Prostate gland (tissue), 2 donors: ENCODE measurements around the gene HDHD3. TPM values are rescaled to one million over a fixed set of nuclear protein-coding genes. Genes with fewer than 3 reads are reported as not detected.
A peak's percentile ranks its signal among the peaks of the same experiment; 100 is the strongest.

ENCODE experiments used
- DNase-seq: peaks from one replicate; pipeline ENCODE4 v3.0.0-alpha.2; 2019; ENCODE audit warnings: low spot score
- H3K27ac ChIP-seq, 2 donors: fragments of 200-600 bp; sonication (generic); 2 replicates each; pipeline ENCODE4 v1.5.1; 2017 to 2019
- H3K27me3 ChIP-seq: fragments of 200-600 bp; sonication (generic); replicated peaks from 2 replicates; pipeline ENCODE4 v1.5.1; 2019; ENCODE audit not compliant: insufficient read depth
- H3K36me3 ChIP-seq, 2 donors: fragments of 200-600 bp; sonication (generic); 1 replicate in 1 of 2; 2 replicates in 1 of 2; pipeline versions ENCODE4 v1.5.1 to v1.8.1; 2017 to 2019
- H3K4me1 ChIP-seq: fragments of 200-600 bp; sonication (generic); replicated peaks from 2 replicates; pipeline ENCODE4 v1.5.1; 2019
- H3K4me3 ChIP-seq, 2 donors: fragments of 200-600 bp; sonication (generic); 2 replicates each; pipeline ENCODE4 v1.5.1; 2017 to 2019
- H3K9me3 ChIP-seq: fragments of 200-600 bp; sonication (generic); 2 replicates; pipeline ENCODE4 v1.5.1; 2017
- POLR2A ChIP-seq: fragments of 450-650 bp; IDR thresholded peaks from one replicate; pipeline ENCODE4 v1.6.1; 2016; ENCODE audit warnings: antibody characterized with exemption, mild to moderate bottlenecking
- POLR2AphosphoS5 ChIP-seq: sonication (generic); formaldehyde crosslinking; IDR thresholded peaks from one replicate; pipeline ENCODE4 v1.6.1; 2017; ENCODE audit warnings: antibody characterized with exemption
- WGBS: methylation state at CpG from one replicate; pipeline ENCODE4 v1.1.5; 2018; 5-methylcytosine and 5-hydroxymethylcytosine counted together
- intact Hi-C: fragments of 100-400 bp; cut with DNase I; formaldehyde crosslinking; loops from one replicate; pipeline ENCODE4 v1.14.2; 2022
- total RNA-seq, 2 donors: library from RNA; depleted of rRNA; stranded (reverse); fragments of >200 nt; gene quantifications; one replicate each; pipeline ENCODE4 v1.1.0, GENCODE V29; 2016
- TF ChIP-seq, protein P1 (sequence below), 4 experiments: fragments of 200-600 bp in 2 of 4; fragments of 450-650 bp in 2 of 4; sonication (generic) in 2 of 4; IDR thresholded peaks; 1 replicate in 3 of 4; 2 replicates in 1 of 4; pipeline ENCODE4 v1.5.1; 2016 to 2019; ENCODE audit warnings: antibody characterized with exemption in 4 of 4, mild to moderate bottlenecking in 2 of 4, moderate library complexity in 2 of 4

HDHD3 gene
- total RNA-seq, 2 donors from 2014 or later: 52.2 to 72.1 TPM

DNA sequence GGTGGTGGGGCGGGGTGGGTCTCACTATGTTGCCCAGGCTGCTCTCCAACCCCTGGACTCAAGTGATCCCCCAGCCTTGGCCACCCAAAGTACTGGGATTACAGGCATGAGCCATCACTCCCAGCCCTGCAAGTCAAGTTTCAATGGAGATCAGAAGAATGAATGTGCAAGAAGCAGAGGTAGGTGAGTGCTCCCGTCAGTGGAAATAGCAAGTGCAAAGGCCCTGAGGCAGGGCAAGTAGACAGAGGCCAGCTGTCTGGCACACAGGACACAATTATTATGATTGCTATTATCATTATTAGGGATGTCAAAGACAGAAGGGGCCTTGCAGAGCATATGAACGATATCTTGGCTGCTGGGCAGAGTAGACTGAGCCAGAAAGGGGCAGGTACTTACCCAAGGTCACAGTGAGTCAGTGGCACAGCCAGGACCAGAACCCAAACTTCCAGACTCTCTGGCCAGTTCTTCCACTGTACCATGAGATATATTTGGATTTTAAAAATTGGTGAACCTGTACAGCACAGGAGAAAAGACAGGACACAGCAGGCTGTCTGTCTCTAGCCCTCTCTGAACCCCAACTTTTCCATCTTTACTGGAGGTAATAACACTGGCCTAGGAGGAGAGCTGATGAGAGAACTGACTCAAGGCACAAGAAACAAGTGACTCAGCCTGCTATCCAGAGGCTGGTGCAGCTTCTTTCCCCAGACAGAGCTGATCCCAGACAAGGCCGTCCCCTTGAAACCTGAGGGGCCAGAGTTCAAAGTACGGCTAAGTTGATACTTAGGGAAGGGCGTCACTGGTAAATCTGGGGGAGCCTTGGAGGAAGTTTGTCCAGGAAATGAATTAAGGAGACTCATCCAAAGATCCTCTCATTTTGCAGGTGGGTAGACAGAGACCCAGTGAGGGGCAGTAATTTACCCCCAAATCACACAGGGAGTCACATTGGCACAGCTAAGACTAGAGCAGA, 1.4 kb downstream of the HDHD3 start:
- Histone ChIP-seq H3K27ac (peak overlapping the region in 1 of 2 donors; percentile 84), H3K27me3 (no peaks in the 10 kb centered on the region), H3K4me1 (no peaks in the 10 kb centered on the region), H3K4me3 (peak overlapping the region in 1 of 2 donors; percentile 55), H3K9me3 (no peaks in the 10 kb centered on the region), H3K36me3 (peaks cover 0 to 8% of the 10 kb centered on the region in 2 donors)
- TF ChIP-seq, protein P1, sequence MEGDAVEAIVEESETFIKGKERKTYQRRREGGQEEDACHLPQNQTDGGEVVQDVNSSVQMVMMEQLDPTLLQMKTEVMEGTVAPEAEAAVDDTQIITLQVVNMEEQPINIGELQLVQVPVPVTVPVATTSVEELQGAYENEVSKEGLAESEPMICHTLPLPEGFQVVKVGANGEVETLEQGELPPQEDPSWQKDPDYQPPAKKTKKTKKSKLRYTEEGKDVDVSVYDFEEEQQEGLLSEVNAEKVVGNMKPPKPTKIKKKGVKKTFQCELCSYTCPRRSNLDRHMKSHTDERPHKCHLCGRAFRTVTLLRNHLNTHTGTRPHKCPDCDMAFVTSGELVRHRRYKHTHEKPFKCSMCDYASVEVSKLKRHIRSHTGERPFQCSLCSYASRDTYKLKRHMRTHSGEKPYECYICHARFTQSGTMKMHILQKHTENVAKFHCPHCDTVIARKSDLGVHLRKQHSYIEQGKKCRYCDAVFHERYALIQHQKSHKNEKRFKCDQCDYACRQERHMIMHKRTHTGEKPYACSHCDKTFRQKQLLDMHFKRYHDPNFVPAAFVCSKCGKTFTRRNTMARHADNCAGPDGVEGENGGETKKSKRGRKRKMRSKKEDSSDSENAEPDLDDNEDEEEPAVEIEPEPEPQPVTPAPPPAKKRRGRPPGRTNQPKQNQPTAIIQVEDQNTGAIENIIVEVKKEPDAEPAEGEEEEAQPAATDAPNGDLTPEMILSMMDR (IDR thresholded peaks at IDR 0.05): no peak
- TF ChIP-seq POLR2A (no peak), POLR2AphosphoS5 (no peak)
- no peak for DNase-seq
- intact Hi-C loops: no loop called here
- WGBS: 88% methylated on average over 6 of the region's 6 CpGs

DNA sequence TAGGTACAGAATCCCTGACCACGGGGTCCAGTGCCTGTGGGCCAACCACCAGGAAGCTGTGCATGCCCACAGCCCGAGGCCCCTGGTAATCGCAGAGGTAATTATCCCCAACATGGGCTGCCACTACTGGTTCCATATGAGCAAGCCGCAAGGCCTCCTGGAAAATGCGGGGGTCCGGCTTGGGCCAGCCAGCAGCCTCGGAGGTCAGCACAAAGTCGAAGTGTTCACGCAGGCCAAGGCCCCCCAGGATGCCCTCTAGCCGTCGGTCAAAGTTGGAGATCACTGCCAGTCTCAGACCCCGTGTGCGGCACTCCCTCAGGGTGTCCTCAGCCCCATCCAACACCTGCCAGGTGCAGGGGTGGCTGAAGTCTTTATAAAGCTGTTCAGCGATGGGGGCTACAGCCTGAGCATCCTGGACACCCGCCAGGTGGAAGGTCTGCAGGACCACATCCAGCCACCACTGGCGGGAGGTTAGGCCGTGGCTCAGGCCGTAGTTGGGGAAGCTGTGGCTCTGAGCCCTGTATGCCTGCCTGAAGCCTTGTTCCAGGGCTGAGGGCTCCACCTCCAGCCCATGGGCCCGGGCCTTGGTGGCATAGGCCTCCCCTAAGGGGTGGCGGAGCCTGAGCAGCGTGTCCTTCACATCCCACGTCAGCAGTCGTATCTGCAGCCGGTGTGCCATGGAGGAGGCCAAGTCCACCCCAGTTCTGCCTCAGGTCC, 3.0 kb downstream of the HDHD3 start:
- DNase-seq: no peak
- TF ChIP-seq, protein P1 (IDR thresholded peaks at IDR 0.05): no peak
- TF ChIP-seq POLR2A: no peak
- H3K27me3 ChIP-seq: no peaks in the 10 kb centered on the region
- no peaks in the 10 kb centered on the region for H3K4me1 ChIP-seq
- WGBS: 85% methylated on average over 24 of the region's 24 CpGs
- intact Hi-C loops: no loop called here
- peaks cover 0 to 8% of the 10 kb centered on the region in 2 donors for H3K36me3 ChIP-seq
- no peak overlapping the region for H3K4me3 ChIP-seq
- H3K27ac ChIP-seq: no peak overlapping the region
- H3K9me3 ChIP-seq: no peaks in the 10 kb centered on the region

DNA sequence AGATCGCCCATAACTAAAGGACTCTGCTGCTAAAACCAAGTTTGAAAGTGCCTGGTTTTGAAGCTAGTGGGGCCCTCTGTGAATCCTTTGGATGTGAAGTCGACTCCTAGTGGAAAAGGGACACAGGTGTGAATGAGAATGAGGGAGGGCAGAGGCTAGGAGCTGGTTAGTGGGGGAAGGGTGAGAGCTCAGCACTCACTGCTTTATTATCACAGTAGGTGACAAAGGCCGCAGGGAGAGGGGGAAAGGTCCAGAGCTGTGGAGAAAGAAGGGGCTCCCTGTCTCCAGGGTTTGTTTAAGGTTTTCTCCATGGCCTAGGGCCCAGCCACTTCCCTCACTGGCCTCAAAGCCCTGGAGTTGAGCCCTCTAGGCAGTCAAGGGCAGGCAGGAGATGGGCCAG, 3.5 kb downstream of the HDHD3 start:
- 56% methylated on average over 3 of the region's 3 CpGs for WGBS
- Histone ChIP-seq H3K4me3 (no peak overlapping the region), H3K9me3 (no peaks in the 10 kb centered on the region), H3K36me3 (peaks cover 0 to 8% of the 10 kb centered on the region in 2 donors), H3K4me1 (no peaks in the 10 kb centered on the region), H3K27ac (no peak overlapping the region), H3K27me3 (no peaks in the 10 kb centered on the region)
- intact Hi-C loops: no loop called here
- TF ChIP-seq POLR2AphosphoS5 (no peak), POLR2A (no peak)
- TF ChIP-seq, protein P1 (IDR thresholded peaks at IDR 0.05): no peak
- no peak for DNase-seq

DNA sequence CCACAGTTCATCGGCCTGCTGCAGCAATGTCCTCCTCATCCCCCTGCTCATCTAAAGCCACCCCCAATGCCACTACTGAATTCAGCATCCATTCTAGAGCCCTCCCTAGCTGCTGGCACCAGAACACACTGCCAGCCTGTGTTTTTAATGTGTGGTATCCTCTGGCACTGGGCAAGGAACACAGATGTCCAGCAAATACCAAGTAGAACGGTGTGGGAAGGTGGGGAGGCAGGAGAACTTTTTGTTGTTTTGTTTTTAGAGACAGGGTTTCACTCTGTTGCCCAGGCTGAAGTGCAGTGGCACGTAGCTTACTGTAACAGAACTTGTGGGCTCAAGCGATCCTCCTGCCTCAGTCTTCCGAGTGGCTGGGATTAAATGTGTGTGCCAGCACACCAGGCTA, 4.7 kb downstream of the HDHD3 start:
- Histone ChIP-seq H3K27ac (no peak overlapping the region), H3K4me3 (no peak overlapping the region), H3K9me3 (no peaks in the 10 kb centered on the region), H3K27me3 (no peaks in the 10 kb centered on the region), H3K36me3 (peaks cover 0 to 8% of the 10 kb centered on the region in 2 donors), H3K4me1 (no peaks in the 10 kb centered on the region)
- TF ChIP-seq, protein P1 (IDR thresholded peaks at IDR 0.05): no peak
- TF ChIP-seq POLR2AphosphoS5: no peak
- no peak for TF ChIP-seq POLR2A
- intact Hi-C loops: no loop called here
- no peak for DNase-seq
- 67% methylated on average over 5 of the region's 5 CpGs for WGBS
